ENCODE measurements around the gene PIANP.
A peak's percentile ranks its signal among the peaks of the same experiment; 100 is the strongest.
"Not testable (repeated sequence)": the region's sequence is repeated elsewhere in the genome, so short reads cannot be mapped to it uniquely, and the experiment has no call there.

The PIANP gene

DNA sequence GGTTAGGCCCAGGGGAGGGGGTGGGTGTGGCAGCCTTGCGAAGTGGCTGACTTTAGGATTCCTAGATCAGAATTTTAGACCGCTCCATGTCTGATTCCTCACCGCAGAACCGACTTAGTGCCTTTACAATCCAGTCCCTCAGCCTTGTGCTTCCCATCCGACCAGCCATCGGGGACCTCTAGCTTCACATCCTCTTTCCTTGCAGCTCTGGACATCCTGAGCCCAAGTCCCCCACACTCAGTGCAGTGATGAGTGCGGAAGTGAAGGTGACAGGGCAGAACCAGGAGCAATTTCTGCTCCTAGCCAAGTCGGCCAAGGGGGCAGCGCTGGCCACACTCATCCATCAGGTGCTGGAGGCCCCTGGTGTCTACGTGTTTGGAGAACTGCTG is 23.8 kb upstream of the PIANP start:
- peak; percentile 13 for DNase-seq (ENCODE audit: low read depth, low spot score)
- in situ Hi-C loops (cut with HindIII; ENCODE audit: low sequenced_read_pairs) = no loop called here
- peak overlapping the region; percentile 70 for H3K4me3 ChIP-seq (ENCODE audit: low read depth, low read length)
- TF ChIP-seq, protein P1, sequence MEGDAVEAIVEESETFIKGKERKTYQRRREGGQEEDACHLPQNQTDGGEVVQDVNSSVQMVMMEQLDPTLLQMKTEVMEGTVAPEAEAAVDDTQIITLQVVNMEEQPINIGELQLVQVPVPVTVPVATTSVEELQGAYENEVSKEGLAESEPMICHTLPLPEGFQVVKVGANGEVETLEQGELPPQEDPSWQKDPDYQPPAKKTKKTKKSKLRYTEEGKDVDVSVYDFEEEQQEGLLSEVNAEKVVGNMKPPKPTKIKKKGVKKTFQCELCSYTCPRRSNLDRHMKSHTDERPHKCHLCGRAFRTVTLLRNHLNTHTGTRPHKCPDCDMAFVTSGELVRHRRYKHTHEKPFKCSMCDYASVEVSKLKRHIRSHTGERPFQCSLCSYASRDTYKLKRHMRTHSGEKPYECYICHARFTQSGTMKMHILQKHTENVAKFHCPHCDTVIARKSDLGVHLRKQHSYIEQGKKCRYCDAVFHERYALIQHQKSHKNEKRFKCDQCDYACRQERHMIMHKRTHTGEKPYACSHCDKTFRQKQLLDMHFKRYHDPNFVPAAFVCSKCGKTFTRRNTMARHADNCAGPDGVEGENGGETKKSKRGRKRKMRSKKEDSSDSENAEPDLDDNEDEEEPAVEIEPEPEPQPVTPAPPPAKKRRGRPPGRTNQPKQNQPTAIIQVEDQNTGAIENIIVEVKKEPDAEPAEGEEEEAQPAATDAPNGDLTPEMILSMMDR (IDR thresholded peaks at IDR 0.05; ENCODE audit: low read depth, low read length) = no peak

DNA sequence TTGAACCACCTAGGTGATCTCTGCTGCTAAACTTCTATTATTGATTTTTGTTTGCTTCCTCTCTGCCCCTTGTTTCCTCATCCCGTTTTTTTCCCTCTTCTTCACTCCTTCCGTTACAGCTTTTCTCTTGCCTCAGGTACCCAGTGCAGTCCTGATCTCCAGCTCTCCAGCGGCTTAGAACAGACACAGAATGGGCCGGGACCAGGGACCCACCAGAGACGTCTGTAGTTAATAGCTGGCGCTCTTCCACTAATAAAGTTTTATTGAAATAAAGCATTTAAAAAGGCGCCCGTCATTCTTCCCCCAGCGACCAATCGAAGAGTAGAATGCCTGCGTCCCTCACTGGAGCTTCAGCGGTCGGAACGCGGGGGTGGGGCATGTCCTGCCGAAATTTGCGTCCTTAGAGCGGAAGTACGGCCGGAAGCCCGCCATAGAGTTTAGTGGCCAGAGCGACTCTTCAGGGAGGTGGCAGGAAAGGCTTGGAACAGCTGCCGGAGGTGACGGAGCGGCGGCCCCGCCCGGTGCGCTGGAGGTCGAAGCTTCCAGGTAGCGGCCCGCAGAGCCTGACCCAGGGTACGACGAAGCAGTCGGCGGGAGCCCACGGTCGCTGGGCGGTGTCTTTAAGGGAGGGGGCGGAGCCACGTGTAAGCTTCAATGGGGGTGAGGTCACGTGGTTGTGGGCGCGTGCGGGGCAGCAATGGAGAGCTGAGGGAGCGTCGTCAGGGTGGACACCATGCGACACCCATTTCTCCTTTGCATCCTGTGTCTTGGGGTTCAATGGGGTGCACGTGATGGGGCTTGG is 23.2 kb upstream of the PIANP start, which contains the start of gene COPS7A:
COPS7A (plus strand) TSS at position 440 of the 802 bp plus-strand sequence. CDS start 611 bp downstream, outside the sequence.
- in situ Hi-C loops (cut with HindIII; ENCODE audit: low sequenced_read_pairs) = no loop called here
- TF ChIP-seq, protein P1 (IDR thresholded peaks at IDR 0.05; ENCODE audit: low read depth, low read length) = no peak
- peak; percentile 99 for DNase-seq (ENCODE audit: low read depth, low spot score)
- H3K4me3 ChIP-seq (ENCODE audit: low read depth, low read length) = peak within 1 kb of the TSS; percentile 70

DNA sequence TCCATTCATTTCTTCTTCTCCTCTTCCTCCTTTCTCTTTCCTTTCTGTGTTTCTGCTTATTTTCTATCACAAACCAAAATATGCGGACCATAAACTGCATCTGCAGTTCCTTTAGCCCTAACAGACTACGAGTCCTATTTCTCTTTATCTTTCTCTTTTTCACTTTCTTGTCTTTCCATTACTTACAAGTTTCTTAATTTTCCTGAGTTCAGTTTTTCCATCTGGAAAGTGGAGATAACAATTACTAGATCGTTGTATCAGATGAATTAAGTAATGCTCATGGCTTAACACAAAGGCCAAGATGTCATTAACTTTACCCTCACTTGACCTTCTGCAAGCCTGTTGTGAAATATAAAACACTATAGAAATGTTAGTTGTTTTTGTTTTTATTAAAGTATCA is 22.2 kb upstream of the PIANP start:
- in situ Hi-C loops (cut with HindIII; ENCODE audit: low sequenced_read_pairs) = no loop called here
- DNase-seq (ENCODE audit: low read depth, low spot score) = no peak
- TF ChIP-seq, protein P1 (IDR thresholded peaks at IDR 0.05; ENCODE audit: low read depth, low read length) = no peak
- no peak overlapping the region for H3K4me3 ChIP-seq (ENCODE audit: low read depth, low read length)

DNA sequence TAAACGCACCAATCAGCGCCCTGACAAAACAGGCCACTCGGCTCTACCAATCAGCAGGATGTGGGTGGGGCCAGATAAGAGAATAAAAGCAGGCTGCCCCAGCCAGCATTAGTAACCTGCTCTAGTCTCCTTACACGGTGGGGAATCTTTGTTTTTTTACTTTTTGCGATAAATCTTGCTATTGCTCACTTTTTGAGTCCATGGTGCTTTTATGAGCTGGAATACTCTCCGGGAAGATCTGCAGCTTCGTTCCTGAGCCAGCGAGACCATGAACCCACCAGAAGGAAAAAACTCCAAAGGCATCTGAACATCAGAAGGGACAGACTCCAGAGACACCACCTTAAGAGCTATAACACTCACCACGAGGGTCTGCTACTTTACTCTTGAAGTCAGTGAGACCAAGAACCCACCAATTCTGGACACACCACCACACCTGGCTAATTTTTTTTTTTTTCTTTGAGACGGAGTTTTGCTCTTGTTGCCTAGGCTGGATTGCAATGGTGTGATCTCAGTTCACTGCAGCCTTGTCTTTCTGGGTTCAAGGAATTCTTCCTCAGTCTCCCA is 16.3 kb upstream of the PIANP start:
- in situ Hi-C loops (cut with HindIII; ENCODE audit: low sequenced_read_pairs) = no loop called here
- DNase-seq (ENCODE audit: low read depth, low spot score) = no peak
- TF ChIP-seq, protein P1 (IDR thresholded peaks at IDR 0.05; ENCODE audit: low read depth, low read length) = no peak
- no peak overlapping the region for H3K4me3 ChIP-seq (ENCODE audit: low read depth, low read length)

DNA sequence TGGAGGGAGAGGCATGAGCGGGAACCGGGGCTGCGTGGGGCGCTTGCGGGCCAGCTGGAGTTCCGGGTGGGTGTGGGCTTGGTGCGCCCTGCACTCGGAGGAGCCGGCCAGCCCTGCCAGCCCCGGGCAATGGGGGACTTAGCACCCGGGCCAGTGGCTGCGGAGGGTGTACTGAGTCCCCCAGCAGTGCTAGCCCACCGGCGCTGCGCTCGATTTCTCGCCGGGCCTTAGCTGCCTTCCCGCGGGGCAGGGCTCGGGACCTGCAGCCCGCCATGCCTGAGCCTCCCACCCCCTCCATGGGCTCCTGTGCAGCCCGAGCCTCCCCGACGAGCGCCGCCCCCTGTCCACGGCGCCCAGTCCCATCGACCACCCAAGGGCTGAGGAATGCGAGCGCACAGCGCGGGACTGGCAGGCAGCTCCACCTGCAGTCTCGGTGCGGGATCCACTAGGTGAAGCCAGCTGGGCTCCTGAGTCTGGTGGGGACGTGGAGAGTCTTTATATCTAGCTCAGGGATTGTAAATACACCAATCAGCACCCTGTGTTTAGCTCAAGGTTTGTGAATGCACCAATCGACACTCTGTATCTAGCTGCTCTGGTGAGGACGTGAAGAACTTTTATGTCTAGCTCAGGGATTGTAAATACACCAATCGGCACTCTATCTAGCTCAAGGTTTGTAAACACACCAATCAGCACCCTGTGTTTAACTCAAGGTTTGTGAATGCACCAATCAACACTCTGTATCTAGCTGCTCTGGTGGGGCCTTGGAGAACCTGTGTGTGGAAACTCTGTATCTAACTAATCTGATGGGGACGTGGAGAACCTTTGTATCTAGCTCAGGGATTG is 15.6 kb upstream of the PIANP start:
- H3K4me3 ChIP-seq (ENCODE audit: low read depth, low read length); in situ Hi-C loops (cut with HindIII; ENCODE audit: low sequenced_read_pairs); DNase-seq (ENCODE audit: low read depth, low spot score): not testable (repeated sequence)

DNA sequence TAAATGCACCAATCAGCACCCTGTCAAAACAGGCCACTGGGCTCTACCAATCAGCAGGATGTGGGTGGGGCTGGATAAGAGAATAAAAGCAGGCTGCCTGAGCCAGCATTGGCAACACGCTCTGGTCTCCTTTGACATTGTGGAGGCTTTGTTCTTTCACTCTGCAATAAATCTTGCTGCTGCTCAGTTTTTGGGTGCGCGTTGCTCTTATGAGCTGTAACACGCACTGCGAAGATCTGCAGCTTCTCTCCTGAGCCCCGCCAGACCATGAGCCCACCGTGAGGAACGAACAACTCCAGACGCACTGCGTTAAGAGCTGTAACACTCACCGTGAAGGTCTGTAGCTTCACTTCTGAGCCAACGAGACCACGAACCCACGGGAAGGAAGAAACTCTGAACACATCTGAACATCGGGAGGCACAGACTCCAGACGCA is 8.4 kb upstream of the PIANP start:
- in situ Hi-C loops (cut with HindIII; ENCODE audit: low sequenced_read_pairs) = no loop called here
- DNase-seq (ENCODE audit: low read depth, low spot score) = no peak

DNA sequence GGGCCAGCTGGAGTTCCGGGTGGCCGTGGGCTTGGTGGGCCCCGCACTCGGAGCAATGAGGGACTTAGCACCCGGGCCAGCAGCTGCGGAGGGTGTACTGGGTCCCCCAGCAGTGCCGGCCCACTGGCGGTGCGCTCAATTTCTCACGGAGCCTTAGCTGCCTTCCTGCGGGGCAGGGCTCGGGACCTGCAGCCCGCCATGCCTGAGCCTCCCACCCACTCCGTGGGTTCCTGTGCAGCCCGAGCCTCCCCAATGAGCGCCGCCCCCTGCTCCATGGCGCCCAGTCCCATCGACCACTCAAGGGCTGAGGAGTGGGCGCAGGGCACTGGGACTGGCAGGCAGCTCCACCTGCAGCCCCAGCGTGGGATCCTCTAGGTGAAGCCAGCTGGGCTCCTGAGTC is 7.7 kb upstream of the PIANP start:
- DNase-seq (ENCODE audit: low read depth, low spot score); H3K4me3 ChIP-seq (ENCODE audit: low read depth, low read length); in situ Hi-C loops (cut with HindIII; ENCODE audit: low sequenced_read_pairs): not testable (repeated sequence)

More for the DNA sequence above, 8.4 kb upstream of the PIANP start:
- H3K4me3 ChIP-seq (ENCODE audit: low read depth, low read length) = no peak overlapping the region
- TF ChIP-seq, protein P1 (IDR thresholded peaks at IDR 0.05; ENCODE audit: low read depth, low read length) = no peak
